Glutamatergic neuron (in vitro differentiated cells): ENCODE measurements around the gene NOP56. TPM values are rescaled to one million over a fixed set of nuclear protein-coding genes. Genes with fewer than 3 reads are reported as not detected.

Source experiments
- DNase-seq: peaks from one replicate; pipeline ENCODE4 v3.0.0; 2022
- H3K27ac Mint-ChIP-seq: one replicate; pipeline ENCODE4 v1.8.0; 2020; ENCODE audit warnings: mild to moderate bottlenecking, mixed read lengths, inconsistent platforms; ENCODE audit not compliant: unreplicated experiment
- H3K27me3 Mint-ChIP-seq: one replicate; pipeline ENCODE4 v1.8.0; 2020; ENCODE audit warnings: mild to moderate bottlenecking, moderate library complexity, mixed read lengths, inconsistent platforms; ENCODE audit not compliant: unreplicated experiment
- H3K36me3 Mint-ChIP-seq: one replicate; pipeline ENCODE4 v1.8.0; 2020; ENCODE audit warnings: mild to moderate bottlenecking, mixed read lengths, inconsistent platforms; ENCODE audit not compliant: unreplicated experiment
- H3K4me1 Mint-ChIP-seq: one replicate; pipeline ENCODE4 v1.8.0; 2020; ENCODE audit warnings: mild to moderate bottlenecking, low read depth, mixed read lengths, inconsistent platforms; ENCODE audit not compliant: unreplicated experiment
- H3K4me3 Mint-ChIP-seq: one replicate; pipeline ENCODE4 v1.8.0; 2020; ENCODE audit warnings: mild to moderate bottlenecking, mixed read lengths, inconsistent platforms; ENCODE audit not compliant: unreplicated experiment
- H3K9me3 Mint-ChIP-seq: one replicate; pipeline ENCODE4 v1.8.0; 2020; ENCODE audit warnings: mild to moderate bottlenecking, moderate library complexity, mixed read lengths, inconsistent platforms; ENCODE audit not compliant: unreplicated experiment
- total RNA-seq: library from RNA; stranded (reverse); fragmentation: NEBNext Ultra II Directional; extraction: Animal tissue kit (Norgen Biotek cat#: 25700); gene quantifications from one replicate; pipeline ENCODE4 v1.2.1, GENCODE V29; 2021; ENCODE audit not compliant: unreplicated experiment
- TF ChIP-seq, protein P1 (sequence below): fragments of 200-600 bp; sonication (generic); IDR thresholded peaks from one replicate; pipeline ENCODE4 v1.5.0; 2021; ENCODE audit not compliant: partially characterized antibody, unreplicated experiment

The NOP56 gene
- total RNA-seq, 1 donor from 2014 or later: 185 TPM

DNA sequence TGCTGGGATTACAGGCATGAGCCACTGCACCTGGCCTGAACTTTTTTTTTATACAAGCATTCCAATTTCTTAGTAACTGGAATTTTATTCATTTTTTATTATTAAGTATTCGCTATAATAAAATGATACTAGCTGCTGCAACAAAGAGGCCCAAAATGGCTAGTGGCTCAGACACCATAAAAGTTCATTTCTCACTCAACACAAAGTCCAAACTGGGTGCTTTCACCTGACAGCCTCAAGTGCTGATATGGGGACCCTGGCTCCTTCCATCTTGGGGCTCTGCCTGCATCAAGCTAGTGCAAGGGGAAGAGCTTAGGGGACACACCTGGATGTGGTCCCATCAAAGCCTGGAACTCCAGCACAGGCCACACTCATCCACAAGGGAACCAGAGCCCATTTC is 12.2 kb upstream of the NOP56 start:
- H3K9me3 Mint-ChIP-seq: peaks cover 2% of the 10 kb centered on the region
- no peak overlapping the region for H3K27ac Mint-ChIP-seq
- no peaks in the 10 kb centered on the region for H3K4me1 Mint-ChIP-seq
- DNase-seq: no peak
- H3K27me3 Mint-ChIP-seq: peaks cover 1% of the 10 kb centered on the region
- TF ChIP-seq, protein P1, sequence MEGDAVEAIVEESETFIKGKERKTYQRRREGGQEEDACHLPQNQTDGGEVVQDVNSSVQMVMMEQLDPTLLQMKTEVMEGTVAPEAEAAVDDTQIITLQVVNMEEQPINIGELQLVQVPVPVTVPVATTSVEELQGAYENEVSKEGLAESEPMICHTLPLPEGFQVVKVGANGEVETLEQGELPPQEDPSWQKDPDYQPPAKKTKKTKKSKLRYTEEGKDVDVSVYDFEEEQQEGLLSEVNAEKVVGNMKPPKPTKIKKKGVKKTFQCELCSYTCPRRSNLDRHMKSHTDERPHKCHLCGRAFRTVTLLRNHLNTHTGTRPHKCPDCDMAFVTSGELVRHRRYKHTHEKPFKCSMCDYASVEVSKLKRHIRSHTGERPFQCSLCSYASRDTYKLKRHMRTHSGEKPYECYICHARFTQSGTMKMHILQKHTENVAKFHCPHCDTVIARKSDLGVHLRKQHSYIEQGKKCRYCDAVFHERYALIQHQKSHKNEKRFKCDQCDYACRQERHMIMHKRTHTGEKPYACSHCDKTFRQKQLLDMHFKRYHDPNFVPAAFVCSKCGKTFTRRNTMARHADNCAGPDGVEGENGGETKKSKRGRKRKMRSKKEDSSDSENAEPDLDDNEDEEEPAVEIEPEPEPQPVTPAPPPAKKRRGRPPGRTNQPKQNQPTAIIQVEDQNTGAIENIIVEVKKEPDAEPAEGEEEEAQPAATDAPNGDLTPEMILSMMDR: no peak
- H3K4me3 Mint-ChIP-seq: no peak overlapping the region
- H3K36me3 Mint-ChIP-seq: no peaks in the 10 kb centered on the region

DNA sequence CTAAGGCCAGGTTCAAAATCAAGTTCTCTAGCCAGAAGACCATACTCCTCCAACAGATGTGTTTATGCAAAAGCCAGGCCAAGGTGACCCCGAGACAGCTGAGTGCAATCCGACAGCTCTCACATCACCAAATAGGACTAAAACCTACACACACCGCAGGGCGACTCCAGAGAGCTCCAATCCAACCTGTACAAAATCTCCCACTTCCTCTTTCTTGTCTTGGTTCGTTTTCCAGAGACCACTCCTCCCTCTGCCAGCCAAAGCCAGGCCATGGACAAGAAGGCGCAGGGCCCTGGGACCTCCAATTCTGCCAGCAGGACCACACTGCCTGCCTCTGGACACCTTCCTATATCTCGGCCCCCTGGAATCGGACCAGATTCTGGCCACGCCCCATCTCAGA is 11.5 kb upstream of the NOP56 start:
- no peak overlapping the region for H3K27ac Mint-ChIP-seq
- no peak for DNase-seq
- H3K27me3 Mint-ChIP-seq: peaks cover 1% of the 10 kb centered on the region
- H3K4me1 Mint-ChIP-seq: no peaks in the 10 kb centered on the region
- H3K36me3 Mint-ChIP-seq: no peaks in the 10 kb centered on the region
- H3K4me3 Mint-ChIP-seq: no peak overlapping the region
- TF ChIP-seq, protein P1: no peak
- peaks cover 2% of the 10 kb centered on the region for H3K9me3 Mint-ChIP-seq

DNA sequence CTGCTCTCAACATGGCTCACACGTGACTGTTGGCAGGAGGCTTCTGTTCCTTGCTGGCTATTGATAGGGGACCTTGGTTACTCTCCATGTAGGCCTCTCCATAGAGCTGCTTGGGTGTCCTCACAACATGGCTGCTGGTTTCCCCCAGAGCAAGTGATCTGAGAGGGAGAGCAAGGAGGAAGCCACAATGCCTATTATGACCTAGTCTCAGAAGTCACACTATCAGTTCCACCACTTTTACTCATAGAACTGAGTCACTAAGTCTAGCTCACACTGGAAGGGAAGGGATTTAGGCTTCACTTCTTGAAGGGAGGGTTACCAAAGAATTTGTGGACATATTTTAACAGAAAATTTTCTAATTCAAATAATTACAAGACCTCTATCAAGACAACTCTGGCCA is 8.7 kb upstream of the NOP56 start:
- H3K36me3 Mint-ChIP-seq: no peaks in the 10 kb centered on the region
- TF ChIP-seq, protein P1: no peak
- no peak overlapping the region for H3K27ac Mint-ChIP-seq
- H3K27me3 Mint-ChIP-seq: no peaks in the 10 kb centered on the region
- H3K9me3 Mint-ChIP-seq: peaks cover 2% of the 10 kb centered on the region
- no peaks in the 10 kb centered on the region for H3K4me1 Mint-ChIP-seq
- H3K4me3 Mint-ChIP-seq: no peak overlapping the region
- DNase-seq: no peak

DNA sequence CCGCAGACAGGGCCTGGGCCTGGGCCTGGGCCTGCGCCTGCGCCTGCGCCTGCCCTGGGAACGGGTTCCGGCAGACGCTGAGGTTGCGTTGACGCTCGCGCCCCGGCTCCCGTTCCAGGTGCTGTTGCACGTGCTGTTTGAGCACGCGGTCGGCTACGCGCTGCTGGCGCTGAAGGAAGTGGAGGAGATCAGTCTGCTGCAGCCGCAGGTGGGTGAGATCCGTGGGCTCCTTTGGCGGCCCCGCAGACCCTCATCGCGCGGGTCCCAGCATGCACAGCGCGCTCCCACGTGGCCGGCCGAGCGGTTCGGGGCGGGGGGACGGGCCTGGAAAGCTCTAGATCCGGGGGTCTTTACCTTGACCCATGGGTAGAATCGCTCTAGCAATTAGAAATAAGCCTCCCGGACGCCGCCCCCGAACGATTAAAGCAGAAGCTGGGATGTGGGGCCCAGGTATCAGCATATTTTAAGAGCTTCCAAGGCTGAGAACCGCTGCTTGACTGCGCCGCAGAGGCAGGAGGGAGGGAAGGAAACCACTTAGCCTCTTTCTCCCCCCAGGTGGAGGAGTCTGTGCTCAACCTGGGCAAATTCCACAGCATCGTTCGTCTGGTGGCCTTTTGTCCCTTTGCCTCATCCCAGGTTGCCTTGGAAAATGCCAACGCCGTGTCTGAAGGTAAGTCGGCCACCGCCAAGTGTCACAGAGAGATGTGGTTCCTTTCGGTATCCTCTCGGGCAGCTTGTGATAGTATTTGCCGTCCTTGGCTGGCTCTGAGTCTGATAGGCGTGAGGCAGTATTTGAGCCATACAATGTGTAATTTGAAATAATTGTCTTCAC is 508 bp downstream of the NOP56 start:
- Mint-ChIP-seq H3K27me3 (peaks cover 10% of the 10 kb centered on the region), H3K36me3 (no peaks in the 10 kb centered on the region), H3K27ac (peak overlapping the region; percentile 76), H3K9me3 (peaks cover under 1% of the 10 kb centered on the region), H3K4me3 (peak overlapping the region; percentile 90), H3K4me1 (peaks cover 5% of the 10 kb centered on the region)
- TF ChIP-seq, protein P1: no peak
- DNase-seq: peak; percentile 79

DNA sequence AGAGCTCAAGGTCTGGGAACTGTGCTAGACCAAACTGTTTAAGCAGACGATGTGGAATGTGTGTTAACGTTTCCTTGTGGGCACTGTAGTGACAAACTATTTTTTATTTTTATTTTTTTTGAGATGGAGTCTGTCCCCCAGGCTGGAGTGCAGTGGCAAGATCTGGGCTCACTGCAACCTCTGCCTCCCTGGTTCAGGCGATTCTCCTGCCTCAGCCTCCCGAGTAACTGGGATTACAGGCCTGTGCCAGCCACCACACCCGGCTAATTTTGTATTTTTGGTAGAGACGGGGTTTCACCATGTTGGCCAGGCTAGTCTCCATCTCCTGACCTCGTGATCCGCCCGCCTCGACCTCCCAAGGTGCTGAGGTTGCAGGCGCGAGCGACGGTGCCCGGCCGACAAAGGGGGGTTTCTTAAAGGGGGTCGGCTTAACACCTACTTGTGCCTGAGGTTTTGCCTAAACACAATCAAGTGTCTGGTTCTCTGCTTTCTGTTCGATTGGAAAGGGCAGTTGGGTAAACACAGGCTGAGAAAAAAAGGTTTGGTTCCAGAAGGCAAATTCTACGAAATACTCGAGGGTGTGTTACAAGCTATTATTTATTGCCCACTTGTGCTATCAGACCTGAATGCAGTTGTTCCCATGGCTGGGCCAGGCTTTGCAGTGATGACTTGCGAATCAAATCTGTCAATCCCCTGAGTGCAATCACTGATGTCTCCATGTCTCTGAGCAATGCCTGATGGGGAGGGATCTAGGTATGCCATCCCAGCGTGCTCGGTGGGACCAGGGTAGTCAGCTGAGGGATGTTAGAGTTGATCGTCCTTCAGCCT is 1.3 kb downstream of the NOP56 start:
- H3K4me1 Mint-ChIP-seq: peaks cover 5% of the 10 kb centered on the region
- TF ChIP-seq, protein P1: no peak
- H3K36me3 Mint-ChIP-seq: peaks cover 3% of the 10 kb centered on the region
- H3K27ac Mint-ChIP-seq: peak overlapping the region; percentile 76
- DNase-seq: no peak
- peak overlapping the region; percentile 90 for H3K4me3 Mint-ChIP-seq
- H3K9me3 Mint-ChIP-seq: peaks cover 2% of the 10 kb centered on the region
- peaks cover 12% of the 10 kb centered on the region for H3K27me3 Mint-ChIP-seq
